Thoracic aorta (tissue), 2 donors: ENCODE data around the gene ATXN1. TPM values are rescaled to one million over a fixed set of nuclear protein-coding genes. Genes with fewer than 3 reads are reported as not detected.

Source experiments
- ATAC-seq: fragments of 150-250 bp; one replicate; pipeline ENCODE4 v1.8.0; 2017; ENCODE audit warnings: low read depth; ENCODE audit not compliant: insufficient number of reproducible peaks, low FRiP score
- DNase-seq: peaks from one replicate; pipeline ENCODE4 v3.0.0-alpha.2; 2020; ENCODE audit warnings: low spot score
- H3K27ac ChIP-seq, 2 donors: fragments of 200-600 bp; sonication (generic); 1 replicate in 1 of 2; 2 replicates in 1 of 2; pipeline ENCODE4 v1.5.1; 2016; ENCODE audit warnings: mild to moderate bottlenecking in 2 of 2, moderate library complexity in 2 of 2
- H3K27me3 ChIP-seq: fragments of 200-600 bp; sonication (generic); replicated peaks from 2 replicates; pipeline ENCODE4 v1.6.0; 2016; ENCODE audit warnings: mild to moderate bottlenecking; ENCODE audit not compliant: insufficient read depth
- H3K36me3 ChIP-seq: fragments of 200-600 bp; sonication (generic); one replicate; pipeline ENCODE4 v1.5.1; 2016
- H3K4me1 ChIP-seq, 2 donors: fragments of 200-600 bp; sonication (generic); 1 replicate in 1 of 2; 2 replicates in 1 of 2; pipeline versions ENCODE4 v1.5.1 to v1.6.0; 2016; ENCODE audit warnings: low read depth in 2 of 2, mild to moderate bottlenecking in 1 of 2; ENCODE audit not compliant: control insufficient read depth in 1 of 2
- H3K4me3 ChIP-seq: fragments of 200-600 bp; sonication (generic); 2 replicates; pipeline ENCODE4 v1.5.1; 2016; ENCODE audit warnings: mild to moderate bottlenecking
- H3K9me3 ChIP-seq: fragments of 200-600 bp; sonication (generic); 2 replicates; pipeline ENCODE4 v1.5.1; 2016
- CTCF ChIP-seq: fragments of 200-600 bp; sonication (generic); IDR thresholded peaks from one replicate; pipeline ENCODE4 v1.5.1; 2019; ENCODE audit warnings: antibody characterized with exemption
- total RNA-seq, 2 donors: library from RNA; depleted of rRNA; stranded (reverse); fragments of >200 nt; gene quantifications; one replicate each; pipeline versions ENCODE4 v1.1.0 to v1.2.3, GENCODE V29; 2016

The ATXN1 gene
- total RNA-seq, 2 donors from 2014 or later: 59.8 to 62.4 TPM

GRCh38 chr6:16553531-16553930 is 207.7 kb downstream of the ATXN1 start:
- Histone ChIP-seq H3K27ac (no peak overlapping the region), H3K36me3 (no peaks in the 10 kb centered on the region), H3K4me3 (no peak overlapping the region), H3K9me3 (no peaks in the 10 kb centered on the region), H3K27me3 (no peaks in the 10 kb centered on the region), H3K4me1 (peaks cover 3 to 9% of the 10 kb centered on the region in 2 donors)
- TF ChIP-seq CTCF: no peak
- no peak for DNase-seq
- no peak for ATAC-seq

GRCh38 chr6:16551466-16551865 is 209.8 kb downstream of the ATXN1 start:
- Histone ChIP-seq H3K27me3 (no peaks in the 10 kb centered on the region), H3K27ac (no peak overlapping the region), H3K4me1 (peaks cover 2 to 14% of the 10 kb centered on the region in 2 donors), H3K36me3 (no peaks in the 10 kb centered on the region), H3K9me3 (no peaks in the 10 kb centered on the region), H3K4me3 (no peak overlapping the region)
- no peak for TF ChIP-seq CTCF
- ATAC-seq (no peak), DNase-seq (no peak)

DNA sequence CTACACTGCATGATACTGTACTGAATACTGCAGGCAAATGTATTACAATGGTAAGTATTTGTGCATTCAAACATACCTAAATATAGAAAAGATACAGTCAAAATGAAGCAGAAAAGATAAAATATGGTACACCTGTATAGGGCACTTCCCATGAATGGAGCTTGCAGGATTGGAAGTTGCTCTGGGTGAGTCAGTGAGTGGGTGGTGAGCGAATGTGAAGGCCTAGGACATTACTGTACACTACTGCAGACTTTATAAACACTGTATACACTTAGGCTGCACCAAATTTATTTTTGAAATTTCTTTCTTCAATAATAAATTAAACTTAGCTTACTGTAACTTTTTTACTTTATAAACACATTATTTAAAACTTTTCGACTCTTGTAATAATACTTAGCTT is 213.1 kb downstream of the ATXN1 start:
- no peak for DNase-seq
- no peaks in the 10 kb centered on the region for H3K27me3 ChIP-seq
- no peak for ATAC-seq
- no peak for TF ChIP-seq CTCF
- H3K27ac ChIP-seq: no peak overlapping the region
- H3K4me1 ChIP-seq: peaks cover 16 to 42% of the 10 kb centered on the region in 2 donors
- H3K36me3 ChIP-seq: no peaks in the 10 kb centered on the region
- no peak overlapping the region for H3K4me3 ChIP-seq
- H3K9me3 ChIP-seq: no peaks in the 10 kb centered on the region

GRCh38 chr6:16547587-16547986 is 213.7 kb downstream of the ATXN1 start:
- Histone ChIP-seq H3K27me3 (no peaks in the 10 kb centered on the region), H3K36me3 (no peaks in the 10 kb centered on the region), H3K4me1 (peaks cover 16 to 47% of the 10 kb centered on the region in 2 donors), H3K9me3 (no peaks in the 10 kb centered on the region), H3K4me3 (no peak overlapping the region), H3K27ac (no peak overlapping the region)
- no peak for DNase-seq
- no peak for TF ChIP-seq CTCF
- no peak for ATAC-seq

GRCh38 chr6:16546861-16547260 is 214.4 kb downstream of the ATXN1 start:
- Histone ChIP-seq H3K9me3 (no peaks in the 10 kb centered on the region), H3K4me1 (peaks cover 17 to 55% of the 10 kb centered on the region in 2 donors), H3K36me3 (no peaks in the 10 kb centered on the region), H3K27ac (no peak overlapping the region), H3K4me3 (no peak overlapping the region), H3K27me3 (no peaks in the 10 kb centered on the region)
- no peak for ATAC-seq
- no peak for DNase-seq
- TF ChIP-seq CTCF: no peak
